OCI-LY7 (cell line): ENCODE measurements around the gene RTCB. TPM values are rescaled to one million over a fixed set of nuclear protein-coding genes. Genes with fewer than 3 reads are reported as not detected.
A peak's percentile ranks its signal among the peaks of the same experiment; 100 is the strongest.

ENCODE experiments used
- BruUV-seq: library from RNA; stranded (reverse); fragments of 400-500 nt; replicated peaks from 2 replicates; lab custom pipeline; 2021; lab: Mats Ljungman, UMichigan
- CTCF ChIA-PET: fragments of 300-600 bp; sonication (Branson Sonifier 250); formaldehyde crosslinking; loops from one replicate; lab custom pipeline; 2022; ENCODE audit warnings: antibody characterized with exemption; ENCODE audit not compliant: unreplicated experiment; lab: Charles Lee
- POLR2A ChIA-PET: fragments of 300-600 bp; sonication (Branson Sonifier 250); formaldehyde crosslinking; loops from one replicate; lab custom pipeline; 2022; ENCODE audit warnings: antibody characterized with exemption; lab: Charles Lee
- DNase-seq: peaks from one replicate; pipeline ENCODE4 v3.0.0-alpha.2; 2015; ENCODE audit warnings: low spot score
- H2AFZ ChIP-seq: fragments of 200-600 bp; sonication (generic), shearing (Covaris generic); 2 replicates; pipeline ENCODE4 v1.6.1; 2014; ENCODE audit warnings: mild to moderate bottlenecking, antibody characterized with exemption, low read length, moderate library complexity
- H3K27ac ChIP-seq: fragments of 200-600 bp; sonication (generic); 2 replicates; pipeline ENCODE4 v1.5.1; 2014; ENCODE audit warnings: mixed run types, low read depth, mild to moderate bottlenecking, moderate library complexity, low read length, inconsistent platforms; ENCODE audit not compliant: poor library complexity, severe bottlenecking
- H3K36me3 ChIP-seq: fragments of 200-600 bp; sonication (generic); 2 replicates; pipeline ENCODE4 v1.6.1; 2014; ENCODE audit warnings: mild to moderate bottlenecking, antibody characterized with exemption, low read length, moderate library complexity, mixed read lengths; ENCODE audit not compliant: insufficient read depth
- H3K4me1 ChIP-seq: fragments of 200-600 bp; sonication (generic); 2 replicates; pipeline ENCODE4 v1.5.1; 2014; ENCODE audit warnings: mild to moderate bottlenecking, low read length; ENCODE audit not compliant: insufficient read depth, poor library complexity, severe bottlenecking
- H3K4me2 ChIP-seq: fragments of 200-600 bp; sonication (generic); 2 replicates; pipeline ENCODE4 v1.6.1; 2014; ENCODE audit warnings: mild to moderate bottlenecking, low read length
- H3K4me3 ChIP-seq: fragments of 200-600 bp; sonication (generic); 2 replicates; pipeline ENCODE4 v1.5.1; 2014; ENCODE audit warnings: mild to moderate bottlenecking, low read depth, low read length; ENCODE audit not compliant: poor library complexity, severe bottlenecking
- H3K79me2 ChIP-seq: fragments of 200-600 bp; sonication (generic); 2 replicates; pipeline ENCODE4 v1.6.1; 2016; ENCODE audit warnings: low read depth, mild to moderate bottlenecking, low read length, moderate library complexity, mixed read lengths; ENCODE audit not compliant: insufficient read depth
- H3K9me2 ChIP-seq: fragments of 200-600 bp; sonication (generic); 2 replicates; pipeline ENCODE4 v1.6.1; 2016; ENCODE audit warnings: mild to moderate bottlenecking, low read length, mixed read lengths; ENCODE audit not compliant: insufficient read depth
- H3K9me3 ChIP-seq: fragments of 200-600 bp; sonication (generic); 2 replicates; pipeline ENCODE4 v1.6.1; 2014; ENCODE audit warnings: mild to moderate bottlenecking, mixed run types, low read length, mixed read lengths
- H4K20me1 ChIP-seq: fragments of 200-600 bp; sonication (generic); 2 replicates; pipeline ENCODE4 v1.6.1; 2014; ENCODE audit warnings: mild to moderate bottlenecking, antibody characterized with exemption, low read length, moderate library complexity, mixed read lengths; ENCODE audit not compliant: insufficient read depth
- EZH2phosphoT487 ChIP-seq: fragments of 200-600 bp; sonication (generic); IDR thresholded peaks from 2 replicates; pipeline ENCODE4 v1.6.1; 2018; ENCODE audit warnings: low read depth, borderline replicate concordance, mild to moderate bottlenecking, mixed run types, antibody characterized with exemption, low read length, moderate library complexity, mixed read lengths
- intact Hi-C: fragments of 100-400 bp; cut with micrococcal nuclease; formaldehyde crosslinking; loops from one replicate; pipeline ENCODE4 v1.10.0; 2022; ENCODE audit not compliant: unreplicated experiment
- total RNA-seq, 2 experiments: library from RNA; depleted of rRNA in 1 of 2; stranded (reverse); fragments of >200 nt in 1 of 2; shearing (Covaris generic) in 1 of 2; gene quantifications; 2 replicates each; pipeline ENCODE4 v1.2.3, GENCODE V29; 2014 to 2022
- TF ChIP-seq, protein P1 (sequence below): fragments of 200-600 bp; sonication (generic); conservative IDR thresholded peaks from 2 replicates; pipeline ENCODE4 v1.5.1; 2014; ENCODE audit warnings: mild to moderate bottlenecking, antibody characterized with exemption, low read length, moderate library complexity, mixed read lengths

RTCB gene
- total RNA-seq, 2 experiments from 2014 or later: 29.9 to 37.2 TPM

DNA sequence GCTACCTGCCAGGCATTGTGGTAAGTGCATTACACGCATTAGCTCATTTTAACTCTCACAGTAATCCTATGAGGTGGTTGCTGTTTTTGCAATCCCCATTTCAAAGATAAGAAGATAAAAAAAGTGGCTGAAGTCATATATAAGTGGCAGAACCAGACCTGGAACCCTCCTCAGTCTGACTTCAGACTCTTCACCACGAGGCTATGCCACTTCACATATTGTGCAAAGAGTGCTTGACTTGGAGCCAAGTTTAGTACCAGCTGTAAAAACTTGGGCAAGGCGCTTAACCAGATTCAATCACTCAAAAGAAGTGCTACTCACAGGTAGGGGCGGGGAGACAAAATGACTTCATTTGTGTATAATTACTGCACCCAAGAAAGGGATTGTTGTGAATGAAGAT lies 36.9 kb upstream of the RTCB start:
- no peak for DNase-seq
- Histone ChIP-seq H3K36me3 (no peaks in the 10 kb centered on the region), H3K9me3 (no peaks in the 10 kb centered on the region), H3K79me2 (no peaks in the 10 kb centered on the region), H3K9me2 (no peaks in the 10 kb centered on the region), H4K20me1 (no peaks in the 10 kb centered on the region), H3K4me1 (no peaks in the 10 kb centered on the region), H2AFZ (no peak overlapping the region), H3K4me2 (no peak overlapping the region), H3K27ac (no peak overlapping the region), H3K4me3 (no peak overlapping the region)
- ChIA-PET CTCF (no interaction called here), POLR2A (no interaction called here)
- no TSS peak for BruUV-seq
- intact Hi-C loops: no loop called here
- TF ChIP-seq, protein P1, sequence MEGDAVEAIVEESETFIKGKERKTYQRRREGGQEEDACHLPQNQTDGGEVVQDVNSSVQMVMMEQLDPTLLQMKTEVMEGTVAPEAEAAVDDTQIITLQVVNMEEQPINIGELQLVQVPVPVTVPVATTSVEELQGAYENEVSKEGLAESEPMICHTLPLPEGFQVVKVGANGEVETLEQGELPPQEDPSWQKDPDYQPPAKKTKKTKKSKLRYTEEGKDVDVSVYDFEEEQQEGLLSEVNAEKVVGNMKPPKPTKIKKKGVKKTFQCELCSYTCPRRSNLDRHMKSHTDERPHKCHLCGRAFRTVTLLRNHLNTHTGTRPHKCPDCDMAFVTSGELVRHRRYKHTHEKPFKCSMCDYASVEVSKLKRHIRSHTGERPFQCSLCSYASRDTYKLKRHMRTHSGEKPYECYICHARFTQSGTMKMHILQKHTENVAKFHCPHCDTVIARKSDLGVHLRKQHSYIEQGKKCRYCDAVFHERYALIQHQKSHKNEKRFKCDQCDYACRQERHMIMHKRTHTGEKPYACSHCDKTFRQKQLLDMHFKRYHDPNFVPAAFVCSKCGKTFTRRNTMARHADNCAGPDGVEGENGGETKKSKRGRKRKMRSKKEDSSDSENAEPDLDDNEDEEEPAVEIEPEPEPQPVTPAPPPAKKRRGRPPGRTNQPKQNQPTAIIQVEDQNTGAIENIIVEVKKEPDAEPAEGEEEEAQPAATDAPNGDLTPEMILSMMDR: no peak
- no peak for TF ChIP-seq EZH2phosphoT487

DNA sequence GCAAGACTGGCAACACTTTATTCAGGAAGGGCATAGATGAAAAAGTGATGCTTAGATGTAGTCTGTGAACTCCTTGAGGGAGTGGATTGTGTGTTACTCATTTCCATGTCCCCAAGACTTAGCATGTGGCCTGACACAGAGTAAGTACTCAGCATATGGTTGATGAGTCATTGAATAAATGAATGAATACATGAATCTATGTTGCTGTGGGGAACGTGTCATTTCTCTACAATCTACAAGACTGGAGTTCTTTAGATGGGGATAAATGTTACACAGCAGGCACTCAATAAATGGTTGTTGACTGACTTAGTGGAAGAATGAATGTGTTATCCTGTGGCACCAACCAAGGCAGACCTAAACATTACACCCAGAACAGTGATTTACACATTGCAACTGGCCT lies 34.3 kb upstream of the RTCB start:
- intact Hi-C loops: no loop called here
- POLR2A ChIA-PET: no interaction called here
- Histone ChIP-seq H3K4me3 (no peak overlapping the region), H3K9me3 (no peaks in the 10 kb centered on the region), H3K36me3 (no peaks in the 10 kb centered on the region), H3K4me2 (no peak overlapping the region), H2AFZ (no peak overlapping the region), H4K20me1 (no peaks in the 10 kb centered on the region), H3K4me1 (no peaks in the 10 kb centered on the region), H3K27ac (no peak overlapping the region), H3K9me2 (no peaks in the 10 kb centered on the region), H3K79me2 (no peaks in the 10 kb centered on the region)
- CTCF ChIA-PET: no interaction called here
- BruUV-seq: no TSS peak
- TF ChIP-seq EZH2phosphoT487: no peak
- TF ChIP-seq, protein P1: no peak
- no peak for DNase-seq

DNA sequence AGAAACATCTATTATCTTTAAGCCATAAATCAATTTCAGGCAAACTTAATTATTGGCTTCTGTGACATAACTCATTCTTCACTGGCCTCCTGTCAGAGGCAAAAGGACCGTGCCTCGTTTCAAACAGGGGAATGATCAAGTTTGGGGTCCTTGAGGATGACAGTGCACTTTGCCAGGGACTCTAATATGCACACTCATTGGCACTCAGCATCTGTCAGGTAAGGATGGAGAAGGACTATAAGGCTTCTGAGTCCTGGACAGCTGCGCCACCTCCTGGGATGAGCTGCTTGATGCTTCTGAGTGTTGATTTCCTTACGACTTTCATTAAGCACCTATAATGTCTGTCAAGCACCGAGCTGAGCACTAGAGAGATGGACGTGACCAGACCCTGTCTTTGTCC lies 32.0 kb upstream of the RTCB start:
- CTCF ChIA-PET: no interaction called here
- H3K79me2 ChIP-seq: no peaks in the 10 kb centered on the region
- no peak for TF ChIP-seq EZH2phosphoT487
- TF ChIP-seq, protein P1: peak; percentile 56
- peak; percentile 27 for DNase-seq
- no peak overlapping the region for H3K4me3 ChIP-seq
- no peaks in the 10 kb centered on the region for H3K9me3 ChIP-seq
- H3K4me2 ChIP-seq: no peak overlapping the region
- H3K36me3 ChIP-seq: no peaks in the 10 kb centered on the region
- H4K20me1 ChIP-seq: no peaks in the 10 kb centered on the region
- POLR2A ChIA-PET: interaction anchor here (0.9 kb wide), 1 partner anchor 9 kb away, joined by 3 read pairs; no protein-coding TSS in a partner anchor
- no peak overlapping the region for H2AFZ ChIP-seq
- H3K9me2 ChIP-seq: no peaks in the 10 kb centered on the region
- H3K27ac ChIP-seq: no peak overlapping the region
- H3K4me1 ChIP-seq: no peaks in the 10 kb centered on the region
- no TSS peak for BruUV-seq
- intact Hi-C loops: no loop called here
